Activated gamma-delta T cell (primary cell): ENCODE results near the gene RGS7.
"Not testable (repeated sequence)": the region's sequence is repeated elsewhere in the genome, so short reads cannot be mapped to it uniquely, and the experiment has no call there.

Source experiments
- DNase-seq: peaks from one replicate; lab custom pipeline; 2025; lab: John Stamatoyannopoulos, UW

Gene RGS7

DNA sequence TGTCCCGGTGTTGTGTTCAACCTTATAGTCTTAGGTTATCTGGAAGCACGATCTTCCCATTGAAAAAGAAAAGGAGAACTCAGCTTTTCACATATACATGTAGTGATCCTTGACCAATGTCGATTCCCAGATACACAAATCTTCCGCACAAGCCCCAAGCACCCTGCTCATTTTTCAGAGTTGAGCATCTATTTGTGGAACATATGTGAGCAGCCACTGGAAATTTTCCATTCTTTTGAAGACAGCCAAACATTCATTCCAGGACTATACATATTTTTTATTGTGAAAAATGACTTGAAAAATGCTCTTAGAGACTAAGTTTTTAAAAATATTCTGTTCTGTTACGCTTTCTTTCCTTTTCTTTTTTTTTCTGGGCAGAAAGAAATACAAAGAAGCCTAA, 371.9 kb downstream of the RGS7 start:
- no peak for DNase-seq

DNA sequence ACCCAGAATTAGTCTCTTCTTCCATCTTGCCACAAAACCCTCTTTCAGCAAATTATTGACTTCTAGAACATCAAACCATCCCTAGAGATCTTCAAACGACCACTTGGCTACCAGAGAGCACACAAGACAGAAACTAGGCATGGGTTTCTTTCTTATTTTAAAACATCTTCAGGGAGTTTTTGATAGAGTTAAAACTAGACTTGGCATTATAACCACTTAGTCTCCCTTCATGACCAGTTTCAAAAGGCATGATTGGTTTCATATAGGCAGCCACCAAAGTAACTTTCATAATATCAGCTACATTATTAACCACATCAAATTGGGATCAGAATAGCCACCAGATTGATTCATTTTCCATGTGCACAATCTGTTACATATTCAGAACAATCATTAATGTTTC, 376.7 kb downstream of the RGS7 start:
- no peak for DNase-seq

GRCh38 chr1:240976685-240977084, 380.3 kb downstream of the RGS7 start:
- no peak for DNase-seq

DNA sequence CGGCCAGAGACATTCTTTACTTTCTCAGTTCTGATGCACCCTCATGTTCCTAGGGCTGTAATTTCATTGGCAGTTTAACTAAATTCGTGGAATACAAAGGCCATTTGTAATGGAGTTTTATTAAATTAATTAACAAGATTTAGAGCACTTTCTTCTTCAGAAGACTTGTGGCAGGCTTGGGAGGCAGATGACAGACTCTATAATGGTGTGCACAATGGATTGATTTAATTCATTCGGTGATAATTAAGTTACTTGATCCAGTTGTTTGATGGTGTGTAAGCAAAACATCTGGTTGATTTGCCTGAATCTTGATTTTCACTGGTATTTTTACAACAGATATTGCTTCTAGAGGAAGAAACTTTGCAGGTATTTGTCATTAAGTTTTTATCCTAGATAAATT, 383.1 kb downstream of the RGS7 start:
- no peak for DNase-seq

GRCh38 chr1:240972059-240972458, 384.9 kb downstream of the RGS7 start:
- not testable (repeated sequence) for DNase-seq

DNA sequence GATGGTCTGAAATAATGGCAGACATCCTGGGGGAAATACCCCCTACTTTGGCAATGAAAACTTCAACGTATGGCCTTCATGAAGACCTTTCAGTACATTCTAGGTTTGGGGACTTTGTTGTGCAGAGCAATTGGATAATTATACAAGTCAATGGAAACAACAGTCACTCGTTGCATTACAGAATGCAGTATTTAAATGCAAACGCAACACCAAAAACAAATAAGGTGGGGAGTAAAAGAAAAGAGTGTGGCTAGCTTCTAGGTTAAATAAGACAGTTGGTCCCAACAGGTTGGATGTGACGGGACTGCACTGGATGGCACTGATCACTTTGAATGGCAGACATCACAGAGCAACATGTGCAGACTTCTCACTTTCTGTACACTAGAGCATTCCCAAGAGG, 386.8 kb downstream of the RGS7 start:
- no peak for DNase-seq

DNA sequence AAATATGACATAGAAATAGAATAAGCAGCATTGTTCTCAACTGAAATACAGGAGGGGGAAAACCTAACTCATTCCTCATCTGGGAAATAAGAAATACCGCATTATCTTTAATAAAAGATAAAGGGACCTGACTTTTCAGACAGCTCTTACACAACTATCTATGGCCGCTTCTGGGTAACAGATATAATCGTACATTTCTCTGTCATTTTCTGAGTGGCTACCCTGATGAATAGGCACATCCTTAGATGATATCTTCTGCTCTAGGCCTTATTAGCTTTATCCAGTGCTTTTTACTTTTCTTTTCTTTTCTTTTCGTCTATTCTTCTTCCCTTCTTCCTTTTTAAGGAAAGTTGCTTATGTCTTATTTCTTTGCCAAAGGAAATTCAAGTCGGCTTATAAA, 388.1 kb downstream of the RGS7 start:
- DNase-seq = no peak

- DNase-seq = no peak
These were observed 389.8 kb downstream of the RGS7 start for GRCh38 chr1:240967070-240967724.

- no peak for DNase-seq
These were observed 391.4 kb downstream of the RGS7 start for GRCh38 chr1:240965581-240966091.

- DNase-seq = no peak
These were observed 394.9 kb downstream of the RGS7 start for GRCh38 chr1:240962086-240962485.

DNA sequence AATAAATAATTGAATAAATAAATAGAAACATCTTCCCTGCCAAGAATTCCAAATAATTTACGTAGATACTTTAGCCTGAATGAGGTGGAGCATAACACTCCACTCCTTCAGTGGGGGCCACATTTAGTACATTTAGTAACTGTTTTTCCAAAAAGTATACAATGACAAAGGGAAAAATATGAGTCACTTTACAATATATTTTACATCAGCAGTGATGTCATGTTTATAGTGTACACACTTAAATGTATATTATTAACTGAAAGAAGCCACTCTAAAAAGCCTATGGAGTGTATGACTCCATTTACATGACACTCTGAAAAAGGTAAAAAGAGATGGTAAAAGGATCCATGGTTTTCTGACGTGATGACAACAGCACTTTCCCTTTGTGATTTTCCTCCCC, 400.6 kb downstream of the RGS7 start:
- no peak for DNase-seq

- no peak for DNase-seq
These were observed 401.0 kb downstream of the RGS7 start for GRCh38 chr1:240956020-240956419.

DNA sequence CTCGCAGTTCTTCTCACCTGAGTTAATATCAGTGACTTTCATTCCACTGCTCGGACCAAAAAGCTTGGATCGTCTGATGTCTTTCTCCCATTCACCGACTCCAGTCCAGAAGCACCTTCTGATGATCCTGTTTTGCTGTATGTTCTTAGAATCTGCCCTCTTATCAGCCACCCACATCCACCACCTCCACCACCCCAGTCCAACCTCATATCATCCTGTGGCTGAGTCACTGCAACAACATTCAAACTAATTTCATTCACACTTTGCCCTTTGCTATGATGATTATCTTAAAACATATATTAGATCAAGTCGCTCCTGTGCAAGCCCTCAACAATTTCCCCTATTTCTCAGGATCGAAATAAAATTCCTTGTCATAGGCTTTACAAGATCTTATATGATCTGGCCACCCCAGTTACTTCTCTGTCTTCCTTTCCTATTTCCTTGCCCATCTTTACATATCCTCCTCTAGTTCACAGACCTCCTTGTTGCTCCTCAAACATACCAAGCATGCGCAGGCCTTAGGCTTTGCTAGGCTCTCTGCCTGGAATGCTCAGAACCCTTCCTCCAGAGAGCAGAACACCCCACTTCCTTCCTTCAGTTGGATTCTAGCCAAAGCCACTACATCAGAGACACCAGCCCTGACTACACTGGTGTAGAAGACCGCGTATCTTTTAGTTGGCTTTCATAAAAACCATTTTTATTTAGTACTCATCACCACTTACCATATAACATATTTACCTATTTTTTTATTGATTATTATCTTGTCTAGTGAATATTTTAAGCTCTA, 409.4 kb downstream of the RGS7 start:
- DNase-seq = no peak

DNA sequence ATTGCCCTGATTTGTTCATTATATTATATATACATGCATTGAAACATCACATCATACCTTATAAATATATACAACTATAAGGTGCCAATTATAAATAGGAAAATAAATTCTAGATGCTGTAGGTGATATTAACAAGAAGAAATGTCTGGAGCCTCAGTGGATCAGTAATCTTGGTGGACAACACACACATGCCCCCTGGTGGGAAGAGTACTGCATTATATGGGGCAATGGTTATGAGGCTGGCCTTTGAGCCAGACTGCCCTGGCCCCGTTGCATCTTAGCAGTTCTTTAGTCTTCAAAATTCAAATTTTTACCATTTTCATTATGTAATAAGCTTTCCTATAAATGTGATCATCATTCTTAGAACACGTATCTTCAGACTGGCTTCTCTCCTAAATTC, 410.1 kb downstream of the RGS7 start:
- DNase-seq = no peak

GRCh38 chr1:240942901-240943300, 414.1 kb downstream of the RGS7 start:
- DNase-seq = no peak

GRCh38 chr1:240941701-240942370, 415.2 kb downstream of the RGS7 start:
- DNase-seq = no peak

DNA sequence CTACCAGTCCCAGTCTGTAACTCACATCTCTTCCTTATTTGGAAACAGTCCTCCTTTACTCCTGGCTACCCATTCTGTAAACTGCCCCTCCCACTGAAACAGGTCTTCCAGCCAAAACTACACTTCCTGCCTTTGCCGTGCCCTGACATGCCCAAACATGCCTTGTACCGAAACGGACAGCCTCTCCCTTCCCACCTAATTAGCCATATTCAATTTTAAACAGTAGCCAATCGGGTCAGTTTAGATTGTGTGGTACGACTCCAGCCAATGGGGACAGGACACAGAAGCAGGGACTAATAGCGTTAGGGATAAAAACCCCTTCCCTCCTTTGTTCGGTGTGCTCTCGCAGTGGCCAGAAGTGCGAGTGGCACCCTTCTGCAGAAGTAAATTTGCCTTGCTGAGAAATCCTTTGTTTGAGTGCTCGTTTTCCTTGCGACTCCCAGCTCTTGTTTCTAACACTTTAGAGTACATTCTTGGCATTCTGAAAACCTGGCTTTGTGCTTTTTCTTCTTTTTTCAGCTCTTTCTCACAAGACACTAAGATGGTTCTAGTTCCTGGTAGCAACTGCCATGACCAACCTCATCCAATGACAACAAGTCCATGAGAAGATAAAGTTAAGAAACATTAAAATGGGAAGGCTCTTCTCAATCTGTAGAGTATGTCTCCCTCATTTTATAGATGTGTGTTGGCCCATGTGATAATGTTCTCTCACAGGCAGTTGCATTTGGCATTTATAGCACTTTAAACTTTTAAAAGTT, 419.9 kb downstream of the RGS7 start:
- DNase-seq = no peak

DNA sequence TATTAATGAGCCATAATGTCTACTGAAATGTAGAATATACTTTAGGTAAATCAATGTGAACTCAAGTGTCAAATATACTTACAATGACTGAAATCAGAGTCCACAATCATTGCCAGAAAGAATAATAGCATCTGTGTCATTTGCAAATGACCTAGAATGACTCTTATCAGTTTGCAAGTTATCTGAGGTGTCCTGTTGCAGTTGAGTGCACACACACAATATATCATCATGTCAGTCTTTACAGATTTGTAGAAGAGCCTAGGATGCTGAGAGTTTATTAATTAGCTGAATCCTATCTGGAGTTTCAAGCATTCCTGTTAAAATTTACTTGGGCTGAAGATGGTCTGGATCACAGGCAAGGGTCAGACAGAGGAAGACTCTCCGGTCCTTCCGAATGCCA, 421.1 kb downstream of the RGS7 start:
- DNase-seq = no peak

- no peak for DNase-seq
These were observed 426.0 kb downstream of the RGS7 start for GRCh38 chr1:240931031-240931430.

DNA sequence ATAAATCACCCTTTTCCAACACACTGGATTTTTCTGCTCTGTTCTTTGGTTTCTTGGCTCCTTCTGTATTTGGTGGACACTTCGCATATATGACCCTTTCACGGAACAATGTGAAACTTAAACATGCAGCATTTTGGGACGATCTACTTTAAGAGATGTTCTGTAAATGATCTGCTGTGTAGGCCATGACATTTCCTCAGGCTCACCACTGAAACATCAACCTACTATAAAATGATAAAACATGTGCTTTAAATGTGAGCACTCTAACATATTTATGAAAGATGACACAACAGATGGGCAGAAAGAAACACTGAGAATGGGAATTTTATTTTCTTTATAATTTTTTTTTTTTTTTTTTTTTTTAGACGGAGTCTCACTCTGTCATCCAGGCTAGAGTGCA, 428.7 kb downstream of the RGS7 start:
- no peak for DNase-seq

- DNase-seq = no peak
These were observed 429.2 kb downstream of the RGS7 start for GRCh38 chr1:240927821-240928220.

GRCh38 chr1:240925273-240925672, 431.7 kb downstream of the RGS7 start:
- no peak for DNase-seq
